Endodermal cell (in vitro differentiated cells): Measurements from ENCODE around the gene SMURF1. TPM values are rescaled to one million over a fixed set of nuclear protein-coding genes. Genes with fewer than 3 reads are reported as not detected.

Experiments
- DNase-seq: peaks from one replicate; pipeline ENCODE4 v3.0.0-alpha.2; 2017
- H3K27ac ChIP-seq: 2 replicates; pipeline ENCODE4 v1.5.1; 2013; ENCODE audit warnings: mild to moderate bottlenecking, low read depth, low read length, moderate library complexity
- H3K27me3 ChIP-seq: 2 replicates; pipeline ENCODE4 v1.6.1; 2013; ENCODE audit warnings: mild to moderate bottlenecking, low read length, moderate library complexity; ENCODE audit not compliant: insufficient read depth, control insufficient read depth, poor library complexity, severe bottlenecking
- H3K36me3 ChIP-seq: 2 replicates; pipeline ENCODE4 v1.7.0; 2013; ENCODE audit warnings: mild to moderate bottlenecking, low read length, moderate library complexity; ENCODE audit not compliant: control insufficient read depth, insufficient read depth
- H3K4me1 ChIP-seq: one replicate; pipeline ENCODE4 v1.7.0; 2013; ENCODE audit warnings: low read length; ENCODE audit not compliant: control insufficient read depth, insufficient read depth
- H3K4me3 ChIP-seq: 2 replicates; pipeline ENCODE4 v1.5.1; 2013; ENCODE audit warnings: mild to moderate bottlenecking, low read length, moderate library complexity
- H3K9ac ChIP-seq: 2 replicates; pipeline ENCODE4 v1.6.1; 2013; ENCODE audit warnings: mild to moderate bottlenecking, low read length, moderate library complexity; ENCODE audit not compliant: poor library complexity, severe bottlenecking; ENCODE audit errors: extremely low read depth
- H3K9me3 ChIP-seq: 2 replicates; pipeline ENCODE4 v1.6.1; 2013; ENCODE audit warnings: mild to moderate bottlenecking, low read length, moderate library complexity; ENCODE audit not compliant: control insufficient read depth
- H3K27ac Mint-ChIP-seq: 2 replicates; pipeline ENCODE4 v1.8.0; 2020; ENCODE audit warnings: mixed read lengths
- H3K27me3 Mint-ChIP-seq: 2 replicates; pipeline ENCODE4 v1.8.0; 2021; ENCODE audit warnings: mild to moderate bottlenecking, mixed read lengths; ENCODE audit not compliant: insufficient read depth
- H3K36me3 Mint-ChIP-seq: 2 replicates; pipeline ENCODE4 v1.8.0; 2020; ENCODE audit warnings: low read depth, mixed read lengths
- H3K4me1 Mint-ChIP-seq: 2 replicates; pipeline ENCODE4 v1.8.0; 2020; ENCODE audit warnings: mixed read lengths
- H3K4me3 Mint-ChIP-seq: 2 replicates; pipeline ENCODE4 v1.8.0; 2020; ENCODE audit warnings: mild to moderate bottlenecking, moderate library complexity, mixed read lengths
- H3K9me3 Mint-ChIP-seq: 2 replicates; pipeline ENCODE4 v1.8.0; 2020; ENCODE audit warnings: mild to moderate bottlenecking, mixed read lengths
- WGBS, 2 experiments: methylation state at CpG; one replicate each; pipeline versions ENCODE4 v1.1.5 to v1.1.7; 2013; ENCODE audit warnings: missing lambda C conversion rate in 2 of 2, mixed read lengths in 1 of 2; ENCODE audit not compliant: insufficient coverage in 1 of 2, insufficient read length in 1 of 2; 5-methylcytosine and 5-hydroxymethylcytosine counted together
- total RNA-seq, 2 donors: library from RNA; stranded (reverse); fragmentation: NEBNext Ultra II Directional in 1 of 2; extraction: Animal tissue kit (Norgen Biotek cat#: 25700) in 1 of 2; gene quantifications; 2 replicates in 1 of 2; 3 replicates in 1 of 2; pipeline ENCODE4 v1.2.1, GENCODE V29; 2021
- TF ChIP-seq, protein P1 (sequence below): fragments of 200-600 bp; sonication (generic); conservative IDR thresholded peaks from 2 replicates; pipeline ENCODE4 v1.5.0; 2021; ENCODE audit warnings: antibody characterized with exemption, mild to moderate bottlenecking

SMURF1 gene
- total RNA-seq, 2 donors from 2014 or later: 31.6 to 38.1 TPM

DNA sequence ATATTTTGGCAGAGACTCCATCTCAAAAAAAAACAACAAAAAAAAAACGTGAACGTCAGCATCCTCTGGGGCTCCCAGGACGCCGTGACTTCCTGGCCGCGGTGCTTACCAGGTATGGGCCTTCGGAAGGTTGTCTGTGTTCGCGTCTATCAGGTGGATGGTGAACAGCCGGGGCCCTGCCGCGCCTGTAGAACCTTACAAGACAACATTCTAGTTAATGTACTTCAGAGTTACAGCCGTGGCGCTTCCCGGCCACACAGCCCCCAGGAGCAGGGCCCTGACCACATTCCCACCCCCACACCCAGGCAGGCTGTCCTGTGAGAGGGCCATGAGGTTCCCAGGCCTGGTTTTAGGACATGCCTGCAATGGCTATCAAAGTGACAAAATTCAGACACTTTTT lies 111.0 kb downstream of the SMURF1 start:
- TF ChIP-seq, protein P1, sequence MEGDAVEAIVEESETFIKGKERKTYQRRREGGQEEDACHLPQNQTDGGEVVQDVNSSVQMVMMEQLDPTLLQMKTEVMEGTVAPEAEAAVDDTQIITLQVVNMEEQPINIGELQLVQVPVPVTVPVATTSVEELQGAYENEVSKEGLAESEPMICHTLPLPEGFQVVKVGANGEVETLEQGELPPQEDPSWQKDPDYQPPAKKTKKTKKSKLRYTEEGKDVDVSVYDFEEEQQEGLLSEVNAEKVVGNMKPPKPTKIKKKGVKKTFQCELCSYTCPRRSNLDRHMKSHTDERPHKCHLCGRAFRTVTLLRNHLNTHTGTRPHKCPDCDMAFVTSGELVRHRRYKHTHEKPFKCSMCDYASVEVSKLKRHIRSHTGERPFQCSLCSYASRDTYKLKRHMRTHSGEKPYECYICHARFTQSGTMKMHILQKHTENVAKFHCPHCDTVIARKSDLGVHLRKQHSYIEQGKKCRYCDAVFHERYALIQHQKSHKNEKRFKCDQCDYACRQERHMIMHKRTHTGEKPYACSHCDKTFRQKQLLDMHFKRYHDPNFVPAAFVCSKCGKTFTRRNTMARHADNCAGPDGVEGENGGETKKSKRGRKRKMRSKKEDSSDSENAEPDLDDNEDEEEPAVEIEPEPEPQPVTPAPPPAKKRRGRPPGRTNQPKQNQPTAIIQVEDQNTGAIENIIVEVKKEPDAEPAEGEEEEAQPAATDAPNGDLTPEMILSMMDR: no peak
- peaks cover 92% of the 10 kb centered on the region for H3K36me3 Mint-ChIP-seq
- no peak overlapping the region for H3K4me3 Mint-ChIP-seq
- H3K27me3 Mint-ChIP-seq: no peaks in the 10 kb centered on the region
- Histone ChIP-seq H3K9ac (no peak overlapping the region), H3K36me3 (peaks cover 93% of the 10 kb centered on the region), H3K4me3 (no peak overlapping the region), H3K9me3 (no peaks in the 10 kb centered on the region), H3K4me1 (no peaks in the 10 kb centered on the region), H3K27me3 (no peaks in the 10 kb centered on the region), H3K27ac (no peak overlapping the region)
- DNase-seq: no peak
- no peaks in the 10 kb centered on the region for H3K4me1 Mint-ChIP-seq
- H3K9me3 Mint-ChIP-seq: no peaks in the 10 kb centered on the region
- no peak overlapping the region for H3K27ac Mint-ChIP-seq
- 91 to 93% methylated on average over 10 to 15 of the region's 15 CpGs for WGBS, 2 experiments

DNA sequence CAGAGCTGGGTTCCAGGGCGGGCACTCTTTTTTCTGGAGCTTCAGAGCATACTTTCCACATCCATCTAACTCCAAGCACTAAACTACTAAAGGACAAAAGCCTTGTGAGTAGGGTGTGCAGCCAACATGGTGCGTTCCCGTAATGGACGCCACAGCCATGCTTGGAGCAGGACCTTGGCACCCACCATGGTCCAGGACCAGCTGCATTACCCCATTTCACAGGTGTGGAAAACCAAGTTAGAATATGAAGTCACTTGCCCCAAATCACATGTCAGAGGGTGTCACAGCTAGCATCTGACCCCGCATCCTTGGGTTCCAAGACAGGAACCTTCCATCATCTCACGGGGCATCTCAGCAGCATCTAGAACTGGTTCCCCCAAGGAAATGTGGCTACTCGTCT lies 112.4 kb downstream of the SMURF1 start:
- Histone ChIP-seq H3K9ac (no peak overlapping the region), H3K36me3 (peaks cover 85% of the 10 kb centered on the region), H3K9me3 (no peaks in the 10 kb centered on the region), H3K4me3 (no peak overlapping the region), H3K4me1 (no peaks in the 10 kb centered on the region), H3K27me3 (no peaks in the 10 kb centered on the region), H3K27ac (no peak overlapping the region)
- H3K27ac Mint-ChIP-seq: no peak overlapping the region
- 92 to 98% methylated on average over 4 to 7 of the region's 7 CpGs for WGBS, 2 experiments
- H3K4me1 Mint-ChIP-seq: no peaks in the 10 kb centered on the region
- no peak overlapping the region for H3K4me3 Mint-ChIP-seq
- H3K36me3 Mint-ChIP-seq: peaks cover 87% of the 10 kb centered on the region
- no peaks in the 10 kb centered on the region for H3K9me3 Mint-ChIP-seq
- TF ChIP-seq, protein P1: no peak
- no peaks in the 10 kb centered on the region for H3K27me3 Mint-ChIP-seq
- no peak for DNase-seq

DNA sequence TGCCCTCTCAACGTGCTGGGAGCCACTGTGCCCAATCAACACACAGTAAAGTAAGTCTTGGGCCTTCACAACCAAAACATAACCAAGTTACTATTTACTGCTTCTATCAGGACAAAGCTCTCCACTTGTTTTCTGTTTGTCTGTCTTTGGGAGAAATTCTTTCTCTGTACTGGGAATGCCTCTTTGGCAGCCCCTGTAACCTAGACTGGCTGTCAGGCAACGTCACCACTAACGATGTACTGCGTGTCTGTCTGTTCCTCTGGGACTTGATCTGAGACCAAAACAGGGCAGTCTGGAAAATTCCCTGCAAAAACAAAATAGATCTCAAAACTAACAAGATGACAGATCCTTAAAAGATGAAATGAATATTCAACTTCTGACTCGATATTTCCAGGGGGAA lies 113.0 kb downstream of the SMURF1 start:
- Mint-ChIP-seq H3K27ac (no peak overlapping the region), H3K36me3 (peaks cover 81% of the 10 kb centered on the region), H3K9me3 (no peaks in the 10 kb centered on the region), H3K27me3 (no peaks in the 10 kb centered on the region), H3K4me1 (no peaks in the 10 kb centered on the region), H3K4me3 (no peak overlapping the region)
- DNase-seq: no peak
- H3K9me3 ChIP-seq: no peaks in the 10 kb centered on the region
- peaks cover 83% of the 10 kb centered on the region for H3K36me3 ChIP-seq
- H3K27ac ChIP-seq: no peak overlapping the region
- no peaks in the 10 kb centered on the region for H3K4me1 ChIP-seq
- H3K9ac ChIP-seq: no peak overlapping the region
- 92 to 93% methylated on average over 5 of the region's 5 CpGs for WGBS, 2 experiments
- H3K27me3 ChIP-seq: no peaks in the 10 kb centered on the region
- TF ChIP-seq, protein P1: no peak
- no peak overlapping the region for H3K4me3 ChIP-seq
